A673 (cell line): Measurements from ENCODE around the gene DOCK4.

Source experiments
- CTCF ChIP-seq: fragments of 300-800, 200-600 bp; sonication (generic); conservative IDR thresholded peaks from 2 replicates; pipeline ENCODE4 v1.5.1; 2017; ENCODE audit warnings: low read depth, mild to moderate bottlenecking, antibody characterized with exemption, low read length, moderate library complexity, mixed read lengths
- EZH2 ChIP-seq: fragments of 200-600 bp; sonication (generic); IDR thresholded peaks from 2 replicates; pipeline ENCODE4 v1.6.1; 2017; ENCODE audit warnings: borderline replicate concordance, low read depth, mild to moderate bottlenecking, mixed read lengths, antibody characterized with exemption, low read length; ENCODE audit not compliant: poor library complexity, severe bottlenecking

- no peak for TF ChIP-seq EZH2
- TF ChIP-seq CTCF, result no peak
Observed at GRCh38 chr7:111787741-111788140, 418.5 kb downstream of the DOCK4 start.
